GM04503 (cell line): ENCODE results near the gene TP53BP2.
"Not testable (repeated sequence)": the region's sequence is repeated elsewhere in the genome, so short reads cannot be mapped to it uniquely, and the experiment has no call there.

Experiments
- DNase-seq: peaks from one replicate; pipeline ENCODE4 v3.0.0-alpha.2; 2012; ENCODE audit warnings: low read depth

Gene TP53BP2

GRCh38 chr1:223831755-223832636, 13.8 kb downstream of the TP53BP2 start:
- peak; percentile 34 for DNase-seq

- DNase-seq, result no peak
Measured at GRCh38 chr1:223829678-223830077, 16.1 kb downstream of the TP53BP2 start.

GRCh38 chr1:223828162-223828848, 17.4 kb downstream of the TP53BP2 start:
- no peak for DNase-seq

- DNase-seq, result no peak
Measured at GRCh38 chr1:223827193-223827663, 18.5 kb downstream of the TP53BP2 start.

GRCh38 chr1:223825767-223826748, 19.7 kb downstream of the TP53BP2 start:
- no peak for DNase-seq

- DNase-seq, result no peak
Measured at GRCh38 chr1:223824712-223825111, 21.0 kb downstream of the TP53BP2 start.

- DNase-seq, result no peak
Measured at GRCh38 chr1:223824287-223824686, 21.5 kb downstream of the TP53BP2 start.

GRCh38 chr1:223820971-223821370, 24.8 kb downstream of the TP53BP2 start:
- no peak for DNase-seq

GRCh38 chr1:223820515-223820858, 25.3 kb downstream of the TP53BP2 start:
- no peak for DNase-seq

GRCh38 chr1:223819730-223820514, 25.8 kb downstream of the TP53BP2 start:
- DNase-seq, result peak; percentile 33

GRCh38 chr1:223817265-223817664, 28.5 kb downstream of the TP53BP2 start:
- DNase-seq, result not testable (repeated sequence)

GRCh38 chr1:223815865-223816264, 29.9 kb downstream of the TP53BP2 start:
- no peak for DNase-seq

GRCh38 chr1:223815020-223815853, 30.5 kb downstream of the TP53BP2 start:
- DNase-seq, result no peak

- no peak for DNase-seq
Measured at GRCh38 chr1:223813645-223814044, 32.1 kb downstream of the TP53BP2 start.

GRCh38 chr1:223811634-223812101, 34.1 kb downstream of the TP53BP2 start:
- no peak for DNase-seq

GRCh38 chr1:223810586-223810985, 35.2 kb downstream of the TP53BP2 start:
- DNase-seq, result no peak

- not testable (repeated sequence) for DNase-seq
Measured at GRCh38 chr1:223809905-223810304, 35.8 kb downstream of the TP53BP2 start.

- DNase-seq, result no peak
Measured at GRCh38 chr1:223803211-223803610, 42.5 kb downstream of the TP53BP2 start.

GRCh38 chr1:223802602-223803001, 43.1 kb downstream of the TP53BP2 start:
- no peak for DNase-seq

- no peak for DNase-seq
Measured at GRCh38 chr1:223802032-223802431, 43.7 kb downstream of the TP53BP2 start.
